ENCODE measurements around the gene HSD17B3.

DNA sequence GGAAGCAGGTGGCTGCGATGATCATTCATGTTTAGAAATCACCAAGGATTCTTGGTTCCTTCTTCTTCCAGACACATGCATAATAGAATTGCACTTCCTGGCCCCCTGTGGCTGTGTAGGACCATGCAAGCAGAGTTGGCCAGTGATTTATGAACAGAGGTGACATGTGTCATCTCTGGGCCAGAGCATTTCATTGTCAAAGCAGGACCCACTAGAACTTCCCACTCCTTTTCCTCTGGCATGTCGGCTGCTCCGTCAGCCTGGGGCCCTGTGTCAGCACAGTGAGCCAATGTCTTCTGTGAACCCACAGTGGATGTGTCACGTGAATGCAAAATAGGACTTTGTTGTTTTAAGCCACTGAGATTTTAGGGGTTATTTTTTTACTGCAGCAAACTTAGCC, 59.2 kb downstream of the HSD17B3 start:
- TF ChIP-seq TAF1 (IDR thresholded peaks at IDR 0.05; ENCODE audit: low read depth) (no peak), USF1 (IDR thresholded peaks at IDR 0.05) (no peak), EP300 (IDR thresholded peaks at IDR 0.05; ENCODE audit: borderline replicate concordance) (no peak), MAX (IDR thresholded peaks at IDR 0.05) (no peak), TEAD4 (IDR thresholded peaks at IDR 0.05) (no peak), CREB1 (IDR thresholded peaks at IDR 0.05; ENCODE audit: low read depth) (no peak), FOXM1 (IDR thresholded peaks at IDR 0.05; ENCODE audit: borderline replicate concordance, low read depth) (no peak), CEBPB (IDR thresholded peaks at IDR 0.05) (no peak), EGR1 (IDR thresholded peaks at IDR 0.05) (no peak), ZBTB7A (IDR thresholded peaks at IDR 0.05; ENCODE audit: low read depth) (no peak), REST (IDR thresholded peaks at IDR 0.05; ENCODE audit: low read depth) (no peak)

Measured in Ishikawa (cell line).